GM21367 (cell line): ENCODE measurements around the gene ZNF398.

Source experiments
- ATAC-seq: cut with Tn5 transposase; IDR thresholded peaks from one replicate; pipeline ENCODE4 v1.9.1; 2021; ENCODE audit not compliant: unreplicated experiment

ZNF398 gene

GRCh38 chr7:149147752-149148653, 750 bp downstream of the ZNF398 start:
- peak; percentile 22 for ATAC-seq

GRCh38 chr7:149150981-149151380, 3.7 kb downstream of the ZNF398 start:
- no peak for ATAC-seq

GRCh38 chr7:149153346-149153745, 6.1 kb downstream of the ZNF398 start:
- no peak for ATAC-seq

GRCh38 chr7:149154056-149154455, 6.8 kb downstream of the ZNF398 start:
- no peak for ATAC-seq

- no peak for ATAC-seq
Measured at GRCh38 chr7:149156898-149157297, 9.6 kb downstream of the ZNF398 start.

- no peak for ATAC-seq
Measured at GRCh38 chr7:149161241-149161848, 14.1 kb downstream of the ZNF398 start.

GRCh38 chr7:149166142-149166541, 18.9 kb downstream of the ZNF398 start:
- ATAC-seq, result no peak

GRCh38 chr7:149166630-149167352, 19.5 kb downstream of the ZNF398 start:
- no peak for ATAC-seq

GRCh38 chr7:149171892-149172533, 24.8 kb downstream of the ZNF398 start:
- ATAC-seq, result no peak

GRCh38 chr7:149172534-149172920, 25.3 kb downstream of the ZNF398 start:
- no peak for ATAC-seq

GRCh38 chr7:149175150-149175549, 27.9 kb downstream of the ZNF398 start:
- no peak for ATAC-seq

- ATAC-seq, result no peak
Measured at GRCh38 chr7:149179241-149179640, 32.0 kb downstream of the ZNF398 start.

GRCh38 chr7:149180722-149181449, 33.6 kb downstream of the ZNF398 start:
- ATAC-seq, result no peak

- no peak for ATAC-seq
Measured at GRCh38 chr7:149181450-149181790, 34.2 kb downstream of the ZNF398 start.

- ATAC-seq, result no peak
Measured at GRCh38 chr7:149184274-149184673, 37.0 kb downstream of the ZNF398 start.

- no peak for ATAC-seq
Measured at GRCh38 chr7:149188213-149188612, 41.0 kb downstream of the ZNF398 start.

GRCh38 chr7:149188637-149189259, 41.5 kb downstream of the ZNF398 start:
- no peak for ATAC-seq

GRCh38 chr7:149191851-149192250, 44.6 kb downstream of the ZNF398 start:
- ATAC-seq, result no peak

GRCh38 chr7:149194799-149195179, 47.5 kb downstream of the ZNF398 start:
- no peak for ATAC-seq
